IMR-90 (cell line): Measurements from ENCODE around the gene ATP2B1. TPM values are rescaled to one million over a fixed set of nuclear protein-coding genes. Genes with fewer than 3 reads are reported as not detected.

ENCODE experiments used
- CTCF ChIP-seq: conservative IDR thresholded peaks from 2 replicates; pipeline ENCODE4 v1.5.1; 2012; ENCODE audit warnings: mild to moderate bottlenecking, low read depth, low read length, improper control_type of control experiment
- USF2 ChIP-seq: fragments of 150-350 bp; IDR thresholded peaks from 2 replicates; pipeline ENCODE4 v1.6.1; 2017; ENCODE audit warnings: mild to moderate bottlenecking, antibody characterized with exemption, low read length, low read depth
- polyA plus RNA-seq, 3 experiments: library from polyadenylated mRNA; depleted of rRNA; stranded (reverse); fragments of >200 nt; gene quantifications; 2 replicates each; pipeline ENCODE4 v1.2.3, GENCODE V29; 2012; ENCODE audit warnings: low replicate concordance in 1 of 3
- total RNA-seq: library from RNA; depleted of rRNA; stranded (reverse); fragments of >200 nt; gene quantifications from 2 replicates; pipeline ENCODE4 v1.2.3, GENCODE V29; 2012

The ATP2B1 gene
- total and polyA plus RNA-seq, 2 of the 4 experiments (the other 2 are of a cell fraction): 9.9 to 32.6 TPM

DNA sequence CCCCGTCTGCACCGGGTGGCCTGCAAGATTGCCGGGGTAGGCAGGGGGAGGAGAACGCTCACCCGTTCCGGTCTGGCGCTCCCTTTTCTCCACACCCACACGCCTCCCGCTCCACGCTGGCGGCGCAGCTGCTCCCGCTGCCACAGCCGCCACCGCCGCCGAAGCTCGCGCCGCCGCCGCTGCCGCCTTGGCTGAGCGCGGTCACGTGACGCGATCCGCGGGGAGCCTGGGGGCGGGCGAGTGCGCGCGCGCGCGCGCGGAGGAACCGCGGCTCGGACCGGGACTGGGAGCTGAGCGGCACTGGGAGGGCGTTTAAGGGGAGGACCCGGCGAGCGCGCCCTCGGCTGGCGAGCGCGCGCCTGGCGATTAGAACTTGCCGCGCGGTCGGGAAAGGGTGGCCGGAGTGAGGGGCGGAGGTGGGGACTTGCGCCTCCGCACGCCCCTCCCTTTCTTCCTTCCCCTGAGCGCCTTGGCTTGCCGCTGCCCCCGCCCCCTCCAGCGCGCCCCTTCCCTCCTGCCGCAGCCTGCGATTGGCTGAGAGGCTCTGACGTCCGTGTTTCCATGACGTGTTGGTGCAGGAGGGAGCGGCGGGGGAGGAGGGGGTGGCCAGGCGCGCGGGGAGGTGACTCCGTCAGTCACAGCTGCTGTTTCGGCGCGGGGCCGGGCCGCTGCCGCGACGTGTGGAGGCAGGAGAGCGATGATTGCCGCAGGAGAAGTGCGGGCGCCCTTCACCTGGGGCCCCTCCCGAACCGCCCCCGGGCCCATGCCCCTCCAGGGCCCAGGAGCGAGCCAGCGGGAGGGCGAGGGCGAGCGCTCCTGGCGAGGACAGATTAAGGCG, 738 bp upstream of the ATP2B1 start (continued):
- 0 out of 2 replicates have a peak, but pooled peaks have one; percentile 15 for TF ChIP-seq CTCF
- peak; percentile 96 for TF ChIP-seq USF2
